Urothelium cell line (cell line): ENCODE measurements around the gene NIPBL.

ENCODE experiments used
- DNase-seq: peaks from one replicate; pipeline ENCODE4 v3.0.0; 2011; ENCODE audit warnings: low spot score, mixed read lengths
- FAIRE-seq: peaks from 2 replicates; lab custom pipeline; 2011; peaks lifted over from hg19 to GRCh38; lab: Jason Lieb, UNC

NIPBL gene

GRCh38 chr5:36944607-36945225 is 68.1 kb downstream of the NIPBL start:
- FAIRE-seq (no peak), DNase-seq (peak; percentile 21)

- FAIRE-seq (no peak), DNase-seq (no peak)
Observed at GRCh38 chr5:36945687-36946086, 69.1 kb downstream of the NIPBL start.

- FAIRE-seq (no peak), DNase-seq (no peak)
Observed at GRCh38 chr5:36946101-36946500, 69.5 kb downstream of the NIPBL start.

- FAIRE-seq (no peak), DNase-seq (peak; percentile 12)
Observed at GRCh38 chr5:36948041-36948440, 71.5 kb downstream of the NIPBL start.

- FAIRE-seq: no peak
- no peak for DNase-seq
Observed at GRCh38 chr5:36948650-36949049, 72.1 kb downstream of the NIPBL start.

- DNase-seq (no peak), FAIRE-seq (no peak)
Observed at GRCh38 chr5:36949593-36949992, 73.0 kb downstream of the NIPBL start.

- DNase-seq: peak; percentile 6
- FAIRE-seq: no peak
Observed at GRCh38 chr5:36950586-36951457, 74.3 kb downstream of the NIPBL start.

- no peak for DNase-seq
- no peak for FAIRE-seq
Observed at GRCh38 chr5:36953043-36953442, 76.5 kb downstream of the NIPBL start.

GRCh38 chr5:36957953-36958537 is 81.5 kb downstream of the NIPBL start:
- FAIRE-seq (no peak), DNase-seq (no peak)

GRCh38 chr5:36958612-36959011 is 82.0 kb downstream of the NIPBL start:
- DNase-seq (no peak), FAIRE-seq (no peak)

GRCh38 chr5:36965179-36965578 is 88.6 kb downstream of the NIPBL start:
- FAIRE-seq: no peak
- no peak for DNase-seq

GRCh38 chr5:36969700-36970395 is 93.3 kb downstream of the NIPBL start:
- FAIRE-seq (no peak), DNase-seq (no peak)

- DNase-seq (no peak), FAIRE-seq (no peak)
Observed at GRCh38 chr5:36978196-36978595, 101.6 kb downstream of the NIPBL start.

- no peak for FAIRE-seq
Observed at GRCh38 chr5:36982146-36982545, 105.6 kb downstream of the NIPBL start.

GRCh38 chr5:36985387-36985786 is 108.8 kb downstream of the NIPBL start:
- no peak for FAIRE-seq
- no peak for DNase-seq

More at GRCh38 chr5:36982146-36982545, 105.6 kb downstream of the NIPBL start:
- no peak for DNase-seq

GRCh38 chr5:36988396-36988795 is 111.8 kb downstream of the NIPBL start:
- no peak for DNase-seq
- FAIRE-seq: no peak

- DNase-seq: no peak
Observed at GRCh38 chr5:36998578-36998977, 122.0 kb downstream of the NIPBL start.

GRCh38 chr5:37002176-37002751 is 125.7 kb downstream of the NIPBL start:
- DNase-seq (no peak), FAIRE-seq (no peak)

More at GRCh38 chr5:36998578-36998977, 122.0 kb downstream of the NIPBL start:
- FAIRE-seq: no peak

GRCh38 chr5:37005252-37005651 is 128.7 kb downstream of the NIPBL start:
- FAIRE-seq: no peak

GRCh38 chr5:37005946-37006540 is 129.5 kb downstream of the NIPBL start:
- FAIRE-seq (no peak), DNase-seq (peak; percentile 4)

More at GRCh38 chr5:37005252-37005651, 128.7 kb downstream of the NIPBL start:
- no peak for DNase-seq
